Gastroesophageal sphincter (tissue), 3 donors: ENCODE results near the gene SCN1A.

ENCODE experiments used
- CTCF ChIP-seq, 4 experiments: fragments of 200-600 bp in 2 of 4; fragments of 450-650 bp in 2 of 4; sonication (generic) in 1 of 4; IDR thresholded peaks; one replicate each; pipeline ENCODE4 v1.5.1; 2017 to 2019; ENCODE audit warnings: antibody characterized with exemption in 4 of 4, mild to moderate bottlenecking in 2 of 4, moderate library complexity in 2 of 4
- EP300 ChIP-seq: sonication (generic); formaldehyde crosslinking; IDR thresholded peaks from one replicate; pipeline ENCODE4 v1.6.1; 2017; ENCODE audit warnings: antibody characterized with exemption, mild to moderate bottlenecking

- no peak for TF ChIP-seq CTCF (IDR thresholded peaks at IDR 0.05)
- TF ChIP-seq EP300: no peak
These were observed 36.4 kb downstream of the SCN1A start for GRCh38 chr2:166091439-166091838.
